Stimulated activated CD8-positive, alpha-beta memory T cell treated with anti-CD3 and anti-CD28 coated beads, Interleukin-4, amount 100 ng/mL, for 4 hours (primary cell): ENCODE measurements around the gene ABHD2.

ENCODE experiments used
- DNase-seq, 2 donors: peaks; one replicate each; pipeline ENCODE4 v3.0.0-alpha.2; 2020; ENCODE audit warnings: low read depth in 2 of 2, low spot score in 1 of 2

ABHD2 gene

GRCh38 chr15:89161666-89162065 is 73.4 kb downstream of the ABHD2 start:
- no peak for DNase-seq

GRCh38 chr15:89163271-89164055 is 75.2 kb downstream of the ABHD2 start:
- DNase-seq: no peak

GRCh38 chr15:89164712-89165211 is 76.5 kb downstream of the ABHD2 start:
- DNase-seq: no peak

GRCh38 chr15:89165677-89166076 is 77.4 kb downstream of the ABHD2 start:
- no peak for DNase-seq

- peak; percentile 13 to 30 for DNase-seq
Measured at GRCh38 chr15:89167267-89168176, 79.3 kb downstream of the ABHD2 start.

- no peak for DNase-seq
Measured at GRCh38 chr15:89168316-89168833, 80.1 kb downstream of the ABHD2 start.

GRCh38 chr15:89170364-89170763 is 82.1 kb downstream of the ABHD2 start:
- DNase-seq: no peak

GRCh38 chr15:89171136-89172072 is 83.1 kb downstream of the ABHD2 start:
- DNase-seq: no peak

- DNase-seq: no peak
Measured at GRCh38 chr15:89172921-89173320, 84.7 kb downstream of the ABHD2 start.

- no peak for DNase-seq
Measured at GRCh38 chr15:89174476-89174875, 86.2 kb downstream of the ABHD2 start.

- DNase-seq: no peak
Measured at GRCh38 chr15:89175617-89176191, 87.4 kb downstream of the ABHD2 start.

- DNase-seq: no peak
Measured at GRCh38 chr15:89177116-89177515, 88.9 kb downstream of the ABHD2 start.

GRCh38 chr15:89177633-89178306 is 89.5 kb downstream of the ABHD2 start:
- peak; percentile 8 to 20 for DNase-seq

GRCh38 chr15:89178307-89178977 is 90.2 kb downstream of the ABHD2 start:
- DNase-seq: no peak

- no peak for DNase-seq
Measured at GRCh38 chr15:89179966-89180875, 92.0 kb downstream of the ABHD2 start.

GRCh38 chr15:89184357-89184756 is 96.1 kb downstream of the ABHD2 start:
- DNase-seq: no peak

GRCh38 chr15:89184886-89185526 is 96.8 kb downstream of the ABHD2 start:
- DNase-seq: no peak

- no peak for DNase-seq
Measured at GRCh38 chr15:89186803-89187202, 98.5 kb downstream of the ABHD2 start.
